ENCODE results near the gene LRRC34. TPM values are rescaled to one million over a fixed set of nuclear protein-coding genes. Genes with fewer than 3 reads are reported as not detected.
A peak's percentile ranks its signal among the peaks of the same experiment; 100 is the strongest.

LRRC34 gene
- total RNA-seq, 2 donors from 2014 or later, result 0.77 to 0.82 TPM

- no peaks in the 10 kb centered on the region for H3K36me3 ChIP-seq
- no peaks in the 10 kb centered on the region for H3K27me3 ChIP-seq
- no peak for TF ChIP-seq CTCF (IDR thresholded peaks at IDR 0.05)
- H3K9me3 ChIP-seq, result no peaks in the 10 kb centered on the region
- H3K27ac ChIP-seq, result peak within 1 kb of the TSS; percentile 90
- DNase-seq, result peak; percentile 93
- intact Hi-C loops (cut with DNase I), result loop anchor here (5.0 kb wide), 1 partner anchor 272 kb away; the partner anchor contains the start of gene GPR160
- H3K9ac ChIP-seq (ENCODE audit: low read depth in 2 of 2, low read length in 2 of 2), result peak within 1 kb of the TSS; percentile 93 to 100
- no peaks in the 10 kb centered on the region for H3K4me1 ChIP-seq
- H3K4me3 ChIP-seq, result peak within 1 kb of the TSS; percentile 62
Measured at GRCh38 chr3:169764882-169765612, 47.7 kb downstream of the LRRC34 start, which contains the start of gene TERC. Gene TERC, minus strand, starts transcription at chr3:169765060.

GRCh38 chr3:169764312-169764881, 48.3 kb downstream of the LRRC34 start:
- H3K27ac ChIP-seq, result peak overlapping the region; percentile 90
- TF ChIP-seq CTCF (IDR thresholded peaks at IDR 0.05), result no peak
- DNase-seq, result peak; percentile 64
- H3K4me3 ChIP-seq, result peak overlapping the region; percentile 62
- no peaks in the 10 kb centered on the region for H3K36me3 ChIP-seq
- H3K9me3 ChIP-seq, result no peaks in the 10 kb centered on the region
- no peaks in the 10 kb centered on the region for H3K4me1 ChIP-seq
- H3K9ac ChIP-seq (ENCODE audit: low read depth in 2 of 2, low read length in 2 of 2), result peak overlapping the region; percentile 93 to 100
- intact Hi-C loops (cut with DNase I), result no loop called here
- H3K27me3 ChIP-seq, result no peaks in the 10 kb centered on the region

GRCh38 chr3:169760479-169760878, 52.2 kb downstream of the LRRC34 start:
- no peak for TF ChIP-seq CTCF (IDR thresholded peaks at IDR 0.05)
- no peak for DNase-seq
- Histone ChIP-seq H3K36me3 (no peaks in the 10 kb centered on the region), H3K27me3 (no peaks in the 10 kb centered on the region), H3K9ac (ENCODE audit: low read depth in 2 of 2, low read length in 2 of 2) (no peak overlapping the region), H3K27ac (no peak overlapping the region), H3K4me3 (no peak overlapping the region), H3K9me3 (no peaks in the 10 kb centered on the region), H3K4me1 (no peaks in the 10 kb centered on the region)
- intact Hi-C loops (cut with DNase I), result no loop called here

- intact Hi-C loops (cut with DNase I), result no loop called here
- no peak for DNase-seq
- no peak for TF ChIP-seq CTCF (IDR thresholded peaks at IDR 0.05)
- H3K4me1 ChIP-seq, result no peaks in the 10 kb centered on the region
- no peaks in the 10 kb centered on the region for H3K27me3 ChIP-seq
- H3K4me3 ChIP-seq, result no peak overlapping the region
- no peak overlapping the region for H3K27ac ChIP-seq
- no peaks in the 10 kb centered on the region for H3K9me3 ChIP-seq
- no peaks in the 10 kb centered on the region for H3K36me3 ChIP-seq
- no peak overlapping the region for H3K9ac ChIP-seq (ENCODE audit: low read depth in 2 of 2, low read length in 2 of 2)
Measured at GRCh38 chr3:169759256-169759655, 53.4 kb downstream of the LRRC34 start.

GRCh38 chr3:169758359-169758994, 54.2 kb downstream of the LRRC34 start:
- no peak overlapping the region for H3K9ac ChIP-seq (ENCODE audit: low read depth in 2 of 2, low read length in 2 of 2)
- no peaks in the 10 kb centered on the region for H3K36me3 ChIP-seq
- intact Hi-C loops (cut with DNase I), result no loop called here
- no peak overlapping the region for H3K4me3 ChIP-seq
- DNase-seq, result no peak
- no peak for TF ChIP-seq CTCF (IDR thresholded peaks at IDR 0.05)
- H3K27ac ChIP-seq, result no peak overlapping the region
- H3K27me3 ChIP-seq, result no peaks in the 10 kb centered on the region
- no peaks in the 10 kb centered on the region for H3K4me1 ChIP-seq
- H3K9me3 ChIP-seq, result no peaks in the 10 kb centered on the region
